Endothelial cell of umbilical vein (primary cell): ENCODE data around the gene CLEC4D. TPM values are rescaled to one million over a fixed set of nuclear protein-coding genes. Genes with fewer than 3 reads are reported as not detected.

Experiments
- BruUV-seq: library from RNA; stranded (reverse); fragments of 400-500 nt; replicated peaks from 2 replicates; lab custom pipeline; 2021; lab: Mats Ljungman, UMichigan
- CTCF ChIA-PET: fragments of 300-600, 350-600 bp; sonication (Branson Sonifier 250); formaldehyde crosslinking; loops from one replicate; lab custom pipeline; 2021; ENCODE audit warnings: antibody characterized with exemption, inconsistent platforms; lab: Charles Lee
- POLR2A ChIA-PET: fragments of 300-600, 350-600 bp; sonication (Branson Sonifier 250); formaldehyde crosslinking; loops from one replicate; lab custom pipeline; 2021; ENCODE audit warnings: antibody characterized with exemption, inconsistent platforms; lab: Charles Lee
- DNase-seq: peaks from one replicate; pipeline ENCODE4 v3.0.0-alpha.2; 2011; ENCODE audit warnings: low read depth, low spot score
- FAIRE-seq: peaks from 2 replicates; lab custom pipeline; 2011; peaks lifted over from hg19 to GRCh38; lab: Jason Lieb, UNC
- H2AFZ ChIP-seq: 2 replicates; pipeline ENCODE4 v1.6.0; 2012; ENCODE audit warnings: low read depth, low read length, control low read depth, inconsistent platforms
- H3K27ac ChIP-seq: 2 replicates; pipeline ENCODE4 v1.5.1; 2011; ENCODE audit warnings: low read depth, mild to moderate bottlenecking, control low read depth, low read length, moderate library complexity; ENCODE audit not compliant: insufficient read depth
- H3K27me3 ChIP-seq, 2 experiments: 2 replicates each; pipeline versions ENCODE4 v1.6.0 to v1.6.1; 2011; ENCODE audit warnings: low read length in 2 of 2, mixed read lengths in 1 of 2; ENCODE audit not compliant: control insufficient read depth in 2 of 2, insufficient read depth in 2 of 2
- H3K36me3 ChIP-seq, 2 experiments: 2 replicates in 1 of 2; 3 replicates in 1 of 2; pipeline ENCODE4 v1.5.1; 2011; ENCODE audit warnings: low read length in 2 of 2, mild to moderate bottlenecking in 1 of 2, moderate library complexity in 1 of 2; ENCODE audit not compliant: control insufficient read depth in 2 of 2, insufficient read depth in 2 of 2; ENCODE audit errors: extremely low read depth in 1 of 2
- H3K4me1 ChIP-seq: 3 replicates; pipeline ENCODE4 v1.5.1; 2011; ENCODE audit warnings: mild to moderate bottlenecking, low read length; ENCODE audit not compliant: control insufficient read depth, insufficient read depth; ENCODE audit errors: extremely low read depth
- H3K4me2 ChIP-seq: 2 replicates; pipeline ENCODE4 v1.6.1; 2011; ENCODE audit warnings: low read length, control low read depth, mixed read lengths; ENCODE audit not compliant: insufficient read depth
- H3K4me3 ChIP-seq, 3 experiments: fragments of 200-600 bp in 1 of 3; sonication (generic), shearing (Covaris generic) in 1 of 3; replicated peaks in 1 of 3; 2 replicates each; pipeline ENCODE4 v1.5.1; 2011 to 2016; ENCODE audit warnings: control low read depth in 3 of 3, low read length in 3 of 3, mild to moderate bottlenecking in 2 of 3, inconsistent platforms in 1 of 3, low read depth in 1 of 3, moderate library complexity in 1 of 3; ENCODE audit not compliant: insufficient read depth in 1 of 3
- H3K79me2 ChIP-seq: 2 replicates; pipeline ENCODE4 v1.6.0; 2012; ENCODE audit warnings: low read length, inconsistent platforms; ENCODE audit not compliant: control insufficient read depth, insufficient read depth
- H3K9ac ChIP-seq: replicated peaks from 2 replicates; pipeline ENCODE3; 2011; ENCODE audit warnings: low read length, control low read depth; ENCODE audit not compliant: insufficient read depth; ENCODE audit errors: extremely low read depth
- H3K9me1 ChIP-seq: replicated peaks from 3 replicates; pipeline ENCODE4 v1.6.0; 2011; ENCODE audit warnings: mild to moderate bottlenecking, low read length; ENCODE audit not compliant: control insufficient read depth, insufficient read depth; ENCODE audit errors: extremely low read depth
- H3K9me3 ChIP-seq: replicated peaks from 2 replicates; pipeline ENCODE4 v1.5.1; 2012; ENCODE audit warnings: low read length, inconsistent platforms; ENCODE audit not compliant: control insufficient read depth, insufficient read depth
- H4K20me1 ChIP-seq: replicated peaks from 2 replicates; pipeline ENCODE3; 2011; ENCODE audit warnings: mild to moderate bottlenecking, low read length; ENCODE audit not compliant: control insufficient read depth, insufficient read depth; ENCODE audit errors: extremely low read depth
- EZH2 ChIP-seq: IDR thresholded peaks from 2 replicates; pipeline ENCODE4 v1.6.1; 2012; ENCODE audit warnings: borderline replicate concordance, low read depth, mild to moderate bottlenecking, moderate library complexity, low read length, inconsistent platforms; ENCODE audit not compliant: severe bottlenecking
- FOS ChIP-seq: IDR thresholded peaks from 2 replicates; pipeline ENCODE4 v1.6.1; 2011; ENCODE audit warnings: mild to moderate bottlenecking, low read length, moderate library complexity, borderline replicate concordance; ENCODE audit not compliant: insufficient read depth
- GATA2 ChIP-seq: IDR thresholded peaks from 2 replicates; pipeline ENCODE4 v1.7.0; 2011; ENCODE audit warnings: low read depth, mild to moderate bottlenecking, moderate library complexity, mixed read lengths, low read length; ENCODE audit not compliant: insufficient read length, insufficient read depth
- JUN ChIP-seq: IDR thresholded peaks from 2 replicates; pipeline ENCODE4 v1.6.1; 2011; ENCODE audit warnings: borderline replicate concordance, low read depth; ENCODE audit not compliant: insufficient read length, insufficient read depth
- MYC ChIP-seq: IDR thresholded peaks from one replicate; pipeline ENCODE4 v1.6.1; 2011; ENCODE audit warnings: mild to moderate bottlenecking, low read depth, low read length
- POLR2A ChIP-seq: IDR thresholded peaks from 2 replicates; pipeline ENCODE4 v1.6.1; 2012; ENCODE audit warnings: low read depth, mild to moderate bottlenecking, control low read depth, low read length
- POLR2AphosphoS5 ChIP-seq: IDR thresholded peaks from 2 replicates; pipeline ENCODE4 v1.6.1; 2012; ENCODE audit warnings: low read depth, mild to moderate bottlenecking, control low read depth, low read length, moderate library complexity; ENCODE audit not compliant: insufficient read depth
- dilution Hi-C: fragments of 300-500 bp; cut with MboI; formaldehyde crosslinking; loops from one replicate; pipeline ENCODE4 v1.15.0; 2019; ENCODE audit warnings: low sequenced_read_pairs; ENCODE audit not compliant: extremely low pct_ligation_motif_present
- intact Hi-C: fragments of 100-400 bp; cut with micrococcal nuclease; formaldehyde crosslinking; loops from one replicate; pipeline ENCODE4 v1.10.0; 2022
- polyA plus RNA-seq, 4 experiments: library from polyadenylated mRNA; depleted of rRNA in 3 of 4; stranded (reverse) in 3 of 4; unstranded in 1 of 4; fragments of >200 nt; gene quantifications; 2 replicates each; pipeline versions ENCODE4 v1.2.1 to v1.2.3, GENCODE V29; 2011 to 2012; ENCODE audit warnings: missing spikeins in 1 of 4
- total RNA-seq: library from RNA; stranded (reverse); gene quantifications from 2 replicates; pipeline ENCODE4 v1.2.3, GENCODE V29; 2021
- TF ChIP-seq, protein P1 (sequence below): IDR thresholded peaks from 2 replicates; pipeline ENCODE4 v1.6.1; 2011; ENCODE audit not compliant: insufficient read depth, insufficient read length
- TF ChIP-seq, protein P2 (sequence below), 2 donors: IDR thresholded peaks; 1 replicate in 1 of 2; 2 replicates in 1 of 2; pipeline ENCODE4 v1.5.1; 2011; ENCODE audit warnings: low read length in 2 of 2, mild to moderate bottlenecking in 2 of 2, moderate library complexity in 2 of 2, control low read depth in 1 of 2, inconsistent platforms in 1 of 2, low read depth in 1 of 2; ENCODE audit not compliant: insufficient read depth in 1 of 2; ENCODE audit errors: extremely low read depth in 1 of 2

CLEC4D gene
- total and polyA plus RNA-seq, 2 donors (not counting 3 experiments of a cell fraction or from before 2014, with no cell fraction given), result not detected

GRCh38 chr12:8547645-8548044 lies 34.3 kb downstream of the CLEC4D start:
- no peaks in the 10 kb centered on the region for H3K9me3 ChIP-seq
- H3K9me1 ChIP-seq, result no peaks in the 10 kb centered on the region
- no peaks in the 10 kb centered on the region for H3K79me2 ChIP-seq
- no TSS peak for BruUV-seq
- FAIRE-seq (no peak), DNase-seq (no peak)
- ChIA-PET POLR2A (no interaction called here), CTCF (interaction anchor here (1.3 to 7.2 kb wide), 3 partner anchors 62 to 502 kb away, joined by 3 to 155 read pairs (median 11); no protein-coding TSS in a partner anchor)
- TF ChIP-seq, protein P1, sequence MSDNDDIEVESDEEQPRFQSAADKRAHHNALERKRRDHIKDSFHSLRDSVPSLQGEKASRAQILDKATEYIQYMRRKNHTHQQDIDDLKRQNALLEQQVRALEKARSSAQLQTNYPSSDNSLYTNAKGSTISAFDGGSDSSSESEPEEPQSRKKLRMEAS, result no peak
- TF ChIP-seq EZH2, result no peak
- no peak for TF ChIP-seq FOS
- TF ChIP-seq JUN, result no peak
- TF ChIP-seq POLR2A, result no peak
- no peak for TF ChIP-seq MYC
- TF ChIP-seq GATA2, result no peak
- TF ChIP-seq, protein P2, sequence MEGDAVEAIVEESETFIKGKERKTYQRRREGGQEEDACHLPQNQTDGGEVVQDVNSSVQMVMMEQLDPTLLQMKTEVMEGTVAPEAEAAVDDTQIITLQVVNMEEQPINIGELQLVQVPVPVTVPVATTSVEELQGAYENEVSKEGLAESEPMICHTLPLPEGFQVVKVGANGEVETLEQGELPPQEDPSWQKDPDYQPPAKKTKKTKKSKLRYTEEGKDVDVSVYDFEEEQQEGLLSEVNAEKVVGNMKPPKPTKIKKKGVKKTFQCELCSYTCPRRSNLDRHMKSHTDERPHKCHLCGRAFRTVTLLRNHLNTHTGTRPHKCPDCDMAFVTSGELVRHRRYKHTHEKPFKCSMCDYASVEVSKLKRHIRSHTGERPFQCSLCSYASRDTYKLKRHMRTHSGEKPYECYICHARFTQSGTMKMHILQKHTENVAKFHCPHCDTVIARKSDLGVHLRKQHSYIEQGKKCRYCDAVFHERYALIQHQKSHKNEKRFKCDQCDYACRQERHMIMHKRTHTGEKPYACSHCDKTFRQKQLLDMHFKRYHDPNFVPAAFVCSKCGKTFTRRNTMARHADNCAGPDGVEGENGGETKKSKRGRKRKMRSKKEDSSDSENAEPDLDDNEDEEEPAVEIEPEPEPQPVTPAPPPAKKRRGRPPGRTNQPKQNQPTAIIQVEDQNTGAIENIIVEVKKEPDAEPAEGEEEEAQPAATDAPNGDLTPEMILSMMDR (IDR thresholded peaks at IDR 0.05; ENCODE audit: extremely low read depth in 1 of 2, insufficient read depth in 1 of 2, low read depth in 1 of 2, low read length in 2 of 2), result no peak
- TF ChIP-seq POLR2AphosphoS5, result no peak
- H3K9ac ChIP-seq, result no peak overlapping the region
- H3K27ac ChIP-seq, result no peak overlapping the region
- H3K36me3 ChIP-seq, result no peaks in the 10 kb centered on the region
- no peak overlapping the region for H3K4me2 ChIP-seq
- dilution Hi-C loops, result no loop called here
- no peak overlapping the region for H3K4me3 ChIP-seq
- H2AFZ ChIP-seq, result no peak overlapping the region
- H4K20me1 ChIP-seq, result no peaks in the 10 kb centered on the region
- H3K27me3 ChIP-seq, result peaks cover 0 to 7% of the 10 kb centered on the region in 2 experiments
- H3K4me1 ChIP-seq, result peaks cover 7% of the 10 kb centered on the region
- intact Hi-C loops, result loop anchor here (1.0 kb wide), 1 partner anchor 276 kb away; no protein-coding TSS in a partner anchor
